Esophagus squamous epithelium (tissue), 4 donors: Measurements from ENCODE around the gene CNNM4.

ENCODE experiments used
- CTCF ChIP-seq, 6 experiments: fragments of 450-650 bp in 4 of 6; fragments of 200-600 bp in 2 of 6; sonication (generic) in 2 of 6; IDR thresholded peaks; one replicate each; pipeline ENCODE4 v1.5.1; 2016 to 2019; ENCODE audit warnings: antibody characterized with exemption in 6 of 6, mild to moderate bottlenecking in 4 of 6, moderate library complexity in 4 of 6
- POLR2A ChIP-seq, 4 donors: fragments of 450-650 bp; IDR thresholded peaks; one replicate each; pipeline ENCODE4 v1.6.1; 2017; ENCODE audit warnings: antibody characterized with exemption in 4 of 4, mild to moderate bottlenecking in 4 of 4, moderate library complexity in 3 of 4

GRCh38 chr2:96773922-96774321 is 13.2 kb downstream of the CNNM4 start:
- TF ChIP-seq CTCF (IDR thresholded peaks at IDR 0.05) (no peak), POLR2A (IDR thresholded peaks at IDR 0.05) (no peak)
